Ecto neural progenitor cell (in vitro differentiated cells): ENCODE measurements around the gene SFN.
A peak's percentile ranks its signal among the peaks of the same experiment; 100 is the strongest.
"Not testable (repeated sequence)": the region's sequence is repeated elsewhere in the genome, so short reads cannot be mapped to it uniquely, and the experiment has no call there.

Source experiments
- DNase-seq: peaks from one replicate; pipeline ENCODE4 v3.0.0-alpha.2; 2018; ENCODE audit warnings: low spot score

The SFN gene

GRCh38 chr1:26862781-26863684 lies at the start of gene SFN:
SFN (plus strand) TSS chr1:26863149; CDS start chr1:26863213, 64 bp downstream.
- peak; percentile 62 for DNase-seq

- DNase-seq, result no peak
Measured at GRCh38 chr1:26814377-26814776, 48.6 kb upstream of the SFN start.

GRCh38 chr1:26814893-26815292 lies 48.1 kb upstream of the SFN start:
- no peak for DNase-seq

GRCh38 chr1:26820784-26821269 lies 42.1 kb upstream of the SFN start:
- no peak for DNase-seq

GRCh38 chr1:26822737-26823395 lies 40.1 kb upstream of the SFN start:
- DNase-seq, result no peak

GRCh38 chr1:26824731-26825130 lies 38.2 kb upstream of the SFN start:
- no peak for DNase-seq

GRCh38 chr1:26826261-26827105 lies 36.5 kb upstream of the SFN start, which contains the start of gene ZDHHC18:
ZDHHC18 (plus strand) TSS chr1:26826688; CDS start chr1:26826805, 117 bp downstream.
- DNase-seq, result peak; percentile 81

GRCh38 chr1:26827106-26827604 lies 35.8 kb upstream of the SFN start:
- DNase-seq, result no peak

GRCh38 chr1:26827663-26828062 lies 35.3 kb upstream of the SFN start:
- DNase-seq, result peak; percentile 48

- no peak for DNase-seq
Measured at GRCh38 chr1:26828411-26828991, 34.4 kb upstream of the SFN start.

- DNase-seq, result no peak
Measured at GRCh38 chr1:26829184-26829911, 33.6 kb upstream of the SFN start.

GRCh38 chr1:26831059-26831458 lies 31.9 kb upstream of the SFN start:
- DNase-seq, result no peak

GRCh38 chr1:26831546-26832248 lies 31.3 kb upstream of the SFN start:
- no peak for DNase-seq

GRCh38 chr1:26832249-26832960 lies 30.5 kb upstream of the SFN start:
- DNase-seq, result no peak

GRCh38 chr1:26833432-26834405 lies 29.2 kb upstream of the SFN start:
- DNase-seq, result peak; percentile 50

- DNase-seq, result not testable (repeated sequence)
Measured at GRCh38 chr1:26837665-26838064, 25.3 kb upstream of the SFN start.

- no peak for DNase-seq
Measured at GRCh38 chr1:26838474-26839338, 24.2 kb upstream of the SFN start.
